Erythroblast (primary cell): Measurements from ENCODE around the gene ZBTB17.

Experiments used
- GATA1 ChIP-seq: IDR thresholded peaks from 2 replicates; pipeline ENCODE4 v1.6.1; 2011; ENCODE audit warnings: low read depth, mild to moderate bottlenecking, control low read depth, low read length, moderate library complexity
- POLR2A ChIP-seq: IDR thresholded peaks from 2 replicates; pipeline ENCODE4 v1.6.1; 2011; ENCODE audit warnings: mild to moderate bottlenecking, low read length

GRCh38 chr1:15943328-15943991 lies 32.4 kb downstream of the ZBTB17 start:
- TF ChIP-seq POLR2A (no peak), GATA1 (no peak)
